GM18519 (cell line): ENCODE measurements around the gene CRLF1.
"Not testable (repeated sequence)": the region's sequence is repeated elsewhere in the genome, so short reads cannot be mapped to it uniquely, and the experiment has no call there.

Source experiments
- ATAC-seq: cut with Tn5 transposase; IDR thresholded peaks from one replicate; pipeline ENCODE4 v1.9.1; 2021; ENCODE audit warnings: mild to moderate bottlenecking, moderate library complexity; ENCODE audit not compliant: unreplicated experiment, low FRiP score

The CRLF1 gene

DNA sequence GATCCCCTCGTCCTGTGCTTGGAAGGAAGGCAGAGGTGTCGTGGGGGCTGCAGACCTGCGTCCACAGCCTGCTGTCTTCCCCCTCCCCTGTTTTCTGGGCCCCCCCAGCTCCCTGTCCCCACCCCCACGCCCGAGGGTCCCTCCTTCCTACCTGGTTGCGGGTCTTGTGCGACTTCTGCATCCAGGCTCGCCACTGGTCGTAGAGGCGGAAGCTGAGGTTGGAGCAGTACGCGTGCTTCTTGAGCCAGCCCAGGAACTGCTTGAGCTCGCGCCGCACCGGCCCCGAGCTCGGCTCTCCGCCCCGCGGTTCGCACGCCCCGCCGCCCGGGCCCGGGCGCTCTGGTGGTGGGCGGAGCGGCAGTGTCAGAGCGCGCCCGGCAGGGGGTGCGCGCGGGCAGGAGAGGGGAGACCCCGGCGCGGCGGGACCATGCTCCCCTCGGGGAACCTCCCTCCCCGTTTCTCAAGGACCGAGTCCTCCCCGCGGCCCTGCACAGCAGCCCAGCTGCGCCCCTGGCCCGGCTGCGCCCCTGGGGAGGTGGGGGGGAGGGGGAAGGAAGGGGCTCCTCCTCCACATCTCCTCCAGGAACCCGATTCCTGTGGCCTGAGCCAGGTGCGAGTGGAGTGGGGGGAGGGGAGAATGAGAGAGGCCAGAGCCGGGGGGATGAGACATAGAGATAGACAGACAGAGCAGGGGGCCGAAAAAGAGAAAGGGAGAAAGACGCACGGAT lies 12.3 kb downstream of the CRLF1 start:
- ATAC-seq, result no peak

DNA sequence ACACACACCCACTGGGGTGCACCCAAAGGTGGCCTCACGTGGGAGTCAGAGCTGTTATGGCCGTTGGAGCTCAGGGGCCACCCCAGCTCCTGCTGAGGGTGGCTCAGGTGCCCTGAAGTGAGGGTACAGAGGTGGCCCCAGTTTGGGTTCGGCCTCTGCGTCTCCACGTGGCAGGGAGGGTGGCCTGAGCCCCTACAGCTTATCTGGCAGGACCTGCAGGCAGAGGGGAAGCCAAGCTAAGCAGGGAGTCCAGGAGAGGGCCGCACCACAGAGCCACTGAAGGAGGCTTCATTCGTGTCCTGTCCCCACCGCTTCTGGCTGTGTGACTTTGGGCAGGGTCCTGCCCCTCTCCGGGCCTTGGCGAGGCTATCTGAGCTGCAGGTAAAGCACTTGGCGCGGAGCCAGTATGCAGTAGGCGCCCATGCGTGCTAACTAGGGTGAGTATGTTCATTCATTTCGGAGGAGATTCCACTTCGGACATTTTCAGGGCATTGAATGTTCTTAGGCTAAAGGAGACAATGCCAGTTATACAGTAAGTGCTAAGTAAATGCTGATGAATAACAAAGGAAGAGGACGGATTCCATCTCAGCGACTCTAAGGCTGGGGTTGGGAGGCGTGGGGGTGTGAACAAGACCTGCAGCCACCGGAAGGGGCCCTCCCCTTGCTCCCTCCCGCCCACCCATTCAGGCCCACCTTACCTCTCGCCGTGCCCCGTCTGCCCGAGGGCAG lies 13.1 kb downstream of the CRLF1 start:
- ATAC-seq, result no peak

- not testable (repeated sequence) for ATAC-seq
These were observed 13.9 kb downstream of the CRLF1 start for GRCh38 chr19:18592732-18593131.

DNA sequence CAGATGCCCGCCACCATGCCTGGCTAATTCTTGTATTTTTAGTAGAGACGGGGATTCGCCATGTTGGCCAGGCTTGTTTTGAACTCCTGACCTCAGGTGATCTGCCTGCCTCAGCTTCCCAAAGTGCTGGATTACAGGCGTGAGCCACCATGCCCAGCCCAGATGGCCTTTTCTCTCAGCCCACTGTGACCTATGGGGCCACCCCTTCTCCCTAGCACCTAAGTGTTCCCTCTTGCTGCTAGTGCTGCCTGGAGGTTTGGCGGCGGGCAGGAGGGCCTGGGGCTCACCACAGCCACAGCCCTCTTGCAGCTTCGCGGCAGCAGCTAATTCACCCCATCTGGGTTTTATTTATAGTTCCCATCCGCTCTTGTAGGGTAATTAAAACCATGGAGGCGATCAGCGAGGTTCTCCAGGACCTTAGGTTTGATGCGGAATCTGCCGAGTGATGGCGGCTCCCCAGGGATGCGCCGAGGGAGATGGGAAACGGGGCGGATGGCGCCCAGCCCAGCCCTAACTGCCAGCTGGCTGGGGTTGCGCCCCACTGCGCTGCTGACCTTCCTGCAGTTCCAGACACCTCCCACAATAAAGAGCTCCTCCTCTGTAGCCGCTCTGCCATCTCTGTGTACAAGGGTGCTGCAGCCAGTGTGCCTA lies 14.7 kb downstream of the CRLF1 start:
- ATAC-seq, result no peak

DNA sequence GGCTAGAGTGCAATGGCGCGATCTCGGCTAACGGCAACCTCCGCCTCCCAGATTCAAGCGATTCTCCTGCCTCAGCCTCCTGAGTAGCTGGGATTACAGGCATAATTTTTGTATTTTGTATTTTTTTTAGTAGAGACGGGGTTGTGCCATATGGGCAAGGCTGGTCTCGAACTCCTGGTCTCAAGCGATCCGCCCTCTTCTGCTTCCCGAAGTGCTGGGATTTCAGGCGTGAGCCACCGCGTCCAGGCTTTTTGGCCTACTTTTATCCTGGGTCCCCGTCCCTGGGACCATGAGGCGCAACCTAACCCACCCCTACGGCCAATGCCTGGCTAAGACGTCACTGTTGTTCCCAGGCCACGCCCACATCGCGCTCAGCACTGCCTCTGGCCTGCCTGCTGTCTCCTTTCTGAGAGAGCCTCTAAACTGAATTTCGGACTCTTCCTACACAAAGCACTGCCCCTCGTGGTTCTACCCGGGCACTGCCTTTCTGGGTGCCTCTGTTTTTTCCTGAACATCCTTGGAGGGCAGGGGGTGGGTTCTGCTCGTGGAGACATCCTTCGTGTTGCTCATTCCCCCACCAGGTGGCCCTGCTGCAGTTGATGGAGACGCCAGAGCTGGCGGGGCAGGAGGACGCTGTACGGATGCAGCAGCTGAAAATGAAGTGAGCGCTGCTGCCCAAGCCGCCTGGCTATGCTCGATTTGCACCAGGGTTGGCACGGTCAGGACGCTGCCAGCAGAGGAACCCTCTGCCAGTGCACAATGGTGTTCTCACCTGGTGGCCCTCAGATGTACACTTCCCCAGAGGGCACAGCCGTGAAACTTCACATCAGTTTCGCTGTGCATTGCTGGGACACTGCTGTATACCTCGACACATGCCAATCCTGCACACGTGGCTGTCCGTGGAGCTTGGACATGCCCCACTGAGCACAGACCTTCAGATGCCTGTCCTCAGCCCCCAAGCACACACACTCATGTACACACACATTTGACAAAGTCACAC lies 16.0 kb downstream of the CRLF1 start:
- no peak for ATAC-seq

DNA sequence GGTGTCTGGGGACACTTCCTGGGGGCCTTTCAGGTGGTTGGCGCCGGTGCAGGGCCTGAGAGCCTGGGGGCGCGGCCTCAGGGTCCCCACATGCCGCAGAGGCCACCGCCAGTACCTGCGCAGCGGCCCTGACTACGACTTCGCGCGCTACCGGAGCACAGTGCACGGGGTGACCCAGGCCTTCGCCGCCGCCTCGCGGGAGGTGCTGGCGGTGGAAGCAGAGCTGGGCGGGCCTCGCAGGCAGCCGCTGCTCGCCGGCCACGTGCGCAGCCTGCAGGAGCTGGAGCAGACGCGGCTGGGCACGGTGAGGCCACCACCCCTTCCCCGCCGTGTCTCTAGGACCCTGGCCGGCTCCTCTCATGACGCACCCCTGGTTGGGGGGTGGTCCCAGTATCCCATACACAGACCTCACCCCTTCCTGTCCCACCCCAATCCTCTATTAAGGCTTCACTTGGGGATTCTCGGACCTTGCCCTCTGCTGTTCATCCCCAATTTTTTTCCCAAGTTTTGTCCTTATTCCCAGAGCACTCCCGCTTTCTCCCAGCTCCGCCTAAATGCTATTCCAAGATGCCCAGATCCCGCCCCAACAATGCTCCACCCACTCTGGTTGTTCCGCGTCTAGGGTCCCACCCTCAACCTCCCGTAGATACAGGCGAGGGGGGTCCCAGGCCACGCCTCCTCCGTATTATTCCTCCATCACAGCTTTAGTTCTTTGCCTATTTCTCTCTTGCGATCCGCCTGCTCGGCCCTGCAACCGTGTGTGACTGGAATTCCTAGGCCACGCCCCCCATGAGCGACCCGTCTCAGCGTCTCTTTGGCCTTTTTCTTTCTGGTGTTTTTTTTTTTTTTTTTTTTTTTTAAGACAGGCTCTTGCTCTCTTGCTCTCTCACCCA lies 17.0 kb downstream of the CRLF1 start:
- peak; percentile 20 for ATAC-seq

DNA sequence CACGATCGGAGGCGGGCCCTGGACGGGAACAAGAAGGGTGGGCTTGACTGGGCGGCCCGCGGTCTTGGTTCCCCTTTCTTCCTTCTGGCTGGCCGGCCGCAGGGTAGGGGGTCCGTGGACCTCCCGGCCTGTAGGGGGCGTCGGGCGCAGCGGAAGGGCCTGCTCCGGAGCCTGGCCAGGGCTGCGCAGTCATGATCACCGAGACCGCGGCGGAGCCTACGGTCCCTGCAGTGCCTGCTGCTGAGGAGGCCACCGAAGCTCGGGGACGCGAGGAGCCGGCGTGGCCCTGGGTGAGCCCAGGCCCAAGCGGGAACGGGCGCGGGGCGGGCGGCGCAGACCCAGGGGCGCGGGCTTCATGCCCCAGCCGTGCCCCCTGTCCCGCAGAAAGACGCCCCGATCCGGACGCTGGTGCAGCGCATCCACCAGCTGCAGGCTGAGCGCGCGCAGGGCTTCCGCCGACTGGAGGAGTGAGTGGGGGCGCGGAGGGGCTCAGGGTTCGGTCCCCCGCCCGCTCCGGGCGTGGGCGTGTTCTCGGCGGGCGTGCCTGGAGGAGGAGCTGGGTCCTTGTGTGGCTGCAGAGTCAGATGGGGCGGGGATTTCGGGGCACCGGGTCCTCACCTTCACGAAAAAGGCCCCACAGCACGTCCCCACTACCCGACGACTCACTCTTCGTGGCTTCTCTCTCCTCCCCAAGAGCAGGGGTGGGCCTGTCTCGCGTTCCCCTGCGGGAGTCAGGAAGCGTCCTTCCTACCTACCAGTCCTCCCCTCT lies 17.8 kb downstream of the CRLF1 start, which contains the start of gene REX1BD:
REX1BD (plus strand) TSS at position 188 of the 769 bp plus-strand sequence; CDS start at position 192, 4 bp downstream.
- ATAC-seq, result peak; percentile 72

DNA sequence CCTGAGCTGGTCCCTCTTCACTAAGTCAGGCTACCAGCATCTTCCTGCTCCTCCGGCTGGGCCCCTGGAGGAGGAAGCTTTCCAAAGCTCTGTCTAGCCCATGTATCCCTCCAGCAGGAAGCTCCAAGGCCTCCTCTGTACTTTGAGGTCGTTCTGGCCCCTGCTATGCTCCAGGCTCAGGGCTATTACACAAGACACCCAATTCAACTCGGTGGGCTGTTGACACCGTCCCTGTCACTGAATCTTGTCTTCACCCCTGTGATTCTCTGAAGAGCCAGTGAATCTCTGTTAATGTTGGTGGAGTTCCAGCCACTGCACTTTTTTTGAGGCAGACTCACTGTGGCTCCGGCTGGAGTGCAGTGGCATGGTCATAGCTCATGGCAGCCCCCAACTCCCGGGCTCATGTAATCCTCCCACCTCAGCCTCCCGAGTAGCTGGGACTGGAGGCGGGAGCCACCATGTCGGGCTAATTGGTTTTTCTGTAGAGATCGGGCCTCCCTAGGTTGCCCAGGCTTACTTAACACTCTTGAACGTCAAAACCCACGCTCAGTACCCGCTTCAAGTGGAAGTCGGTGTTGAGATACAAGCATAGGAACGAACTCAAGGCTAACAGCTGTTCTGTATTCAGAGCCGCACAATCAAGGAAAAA lies 18.5 kb downstream of the CRLF1 start:
- ATAC-seq, result no peak

- no peak for ATAC-seq
These were observed 19.0 kb downstream of the CRLF1 start for GRCh38 chr19:18587561-18587960.

- no peak for ATAC-seq
These were observed 20.3 kb downstream of the CRLF1 start for GRCh38 chr19:18586306-18586705.

DNA sequence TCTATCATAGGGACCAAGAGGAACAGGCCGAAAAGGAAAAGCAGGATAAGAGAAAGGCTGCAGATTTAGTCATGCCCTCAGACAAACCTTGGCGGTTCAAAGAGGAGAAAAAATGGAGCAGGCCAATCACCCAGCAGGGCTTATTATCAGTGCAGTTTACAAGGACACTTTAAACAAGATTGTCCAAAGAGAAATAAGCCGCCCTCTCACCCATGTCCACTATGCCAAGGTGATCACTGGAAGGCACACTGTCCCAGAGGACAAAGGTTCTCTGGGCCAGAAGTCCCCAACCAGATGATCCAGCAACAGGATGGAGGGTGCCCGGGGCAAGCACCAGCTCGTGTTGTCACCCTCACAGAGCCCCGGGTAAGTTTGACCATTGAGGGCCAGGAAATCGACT lies 26.3 kb downstream of the CRLF1 start:
- no peak for ATAC-seq

DNA sequence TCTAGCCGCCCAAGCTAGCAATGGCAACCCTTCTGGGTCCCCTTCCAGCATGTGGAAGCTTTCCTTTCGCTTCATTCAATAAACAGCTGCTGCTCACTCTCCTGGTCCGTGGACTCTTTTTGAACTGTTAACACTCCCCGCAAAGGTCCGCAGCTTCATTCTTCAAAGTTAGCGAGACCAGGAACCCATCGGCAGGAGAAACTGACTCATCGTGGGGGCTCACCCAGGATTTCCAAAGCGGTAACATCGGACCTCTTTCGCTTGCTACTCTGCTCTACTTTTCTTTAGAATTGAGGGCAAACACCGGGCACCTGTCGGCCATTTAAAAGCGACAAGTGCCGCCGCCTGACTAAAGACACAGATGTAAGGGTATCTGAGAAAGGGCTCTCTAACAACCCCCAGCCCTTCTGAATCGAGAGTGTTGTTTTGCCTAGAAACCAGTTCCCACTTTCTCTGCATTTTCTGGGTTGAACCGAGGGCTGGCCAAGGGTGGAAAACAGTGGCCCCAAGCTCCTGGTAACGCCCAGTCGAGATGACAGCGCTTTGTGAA lies 29.2 kb downstream of the CRLF1 start:
- ATAC-seq, result no peak

DNA sequence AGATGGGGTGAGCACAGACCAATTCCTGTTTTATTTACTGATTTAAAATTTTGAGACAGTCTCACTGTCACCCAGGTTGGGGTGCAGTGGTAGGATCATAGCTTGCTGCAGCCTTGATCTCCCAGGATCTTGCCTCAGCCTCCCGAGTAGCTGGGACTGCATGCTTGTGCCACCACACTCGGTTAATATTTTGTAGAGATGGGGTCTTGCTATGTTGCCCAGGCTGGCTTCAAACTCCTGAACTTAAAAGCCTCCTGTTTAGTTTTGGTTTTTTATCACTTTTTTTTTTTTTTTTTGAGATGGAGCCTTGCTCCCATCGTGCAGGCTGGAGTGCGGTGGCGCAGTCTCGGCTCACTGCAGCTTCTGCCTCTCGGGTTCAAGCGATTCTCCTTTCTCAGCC lies 30.2 kb downstream of the CRLF1 start:
- ATAC-seq, result no peak

GRCh38 chr19:18574691-18575291 lies 31.8 kb downstream of the CRLF1 start:
- ATAC-seq, result no peak

- ATAC-seq, result peak; percentile 81
These were observed 34.8 kb downstream of the CRLF1 start, which contains the start of gene UBA52 for GRCh38 chr19:18571564-18572344. TSS of gene UBA52 (plus strand) at chr19:18571857. CDS start at chr19:18573301, 1,444 bp downstream.

GRCh38 chr19:18568367-18568766 lies 38.2 kb downstream of the CRLF1 start:
- no peak for ATAC-seq
